Dermis blood vessel endothelial cell (primary cell): ENCODE data around the gene FGGY. TPM values are rescaled to one million over a fixed set of nuclear protein-coding genes. Genes with fewer than 3 reads are reported as not detected.

Experiments used
- DNase-seq: peaks from one replicate; pipeline ENCODE4 v3.0.0; 2010
- total RNA-seq: library from RNA; depleted of rRNA; stranded (reverse); fragments of >200 nt; gene quantifications from 2 replicates; pipeline ENCODE4 v1.2.3, GENCODE V29; 2014

Gene FGGY
- total RNA-seq, 1 donor from 2014 or later: 7.3 TPM

DNA sequence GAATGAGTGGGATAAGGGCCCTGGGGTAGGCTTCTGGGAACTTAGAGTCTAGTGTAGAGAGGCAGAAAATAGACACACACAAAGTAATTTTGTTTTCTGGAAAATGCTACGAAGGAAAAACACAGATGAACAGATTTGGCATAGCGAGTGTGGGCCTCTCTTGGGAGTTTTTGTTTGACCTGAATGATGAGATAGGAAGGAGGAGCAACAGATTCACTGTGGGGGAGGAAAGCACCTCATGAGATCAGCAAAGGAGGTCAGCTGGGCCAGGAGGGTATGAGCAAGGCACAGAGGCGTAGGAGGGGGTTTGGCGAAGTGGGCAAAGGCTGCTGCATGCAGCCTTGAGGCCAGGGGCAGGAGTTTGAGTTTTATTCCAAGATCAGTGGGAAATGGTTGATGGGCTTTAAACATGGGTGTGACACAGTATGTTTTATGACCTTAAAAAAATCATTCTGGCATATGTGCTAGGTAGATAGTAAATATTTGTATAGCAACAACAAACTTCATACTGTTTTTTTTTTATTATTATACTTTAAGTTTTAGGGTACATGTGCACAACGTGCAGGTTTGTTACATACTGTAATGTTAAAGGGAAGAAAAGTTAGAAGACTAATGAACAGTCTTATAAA is 57.9 kb downstream of the FGGY start:
- DNase-seq: no peak

DNA sequence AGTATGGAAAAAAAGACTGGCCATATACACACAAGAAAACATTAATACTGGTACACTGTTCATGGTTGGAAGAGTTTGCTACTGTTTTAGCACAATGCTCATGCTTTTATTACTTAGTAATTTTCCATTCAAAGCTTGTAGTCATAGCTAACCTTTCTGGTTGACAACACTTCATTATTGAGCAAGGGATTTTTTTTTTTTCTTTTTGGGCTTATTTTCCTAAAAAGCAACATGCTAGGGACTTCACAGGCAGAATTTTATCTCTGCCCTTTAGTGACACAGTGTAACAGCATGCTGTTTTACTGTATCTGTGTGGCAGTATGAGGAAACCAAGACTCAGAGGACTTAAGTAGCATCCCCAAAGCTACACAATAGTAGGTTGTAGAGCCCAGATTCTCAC is 58.5 kb downstream of the FGGY start:
- no peak for DNase-seq

GRCh38 chr1:59356627-59357026 is 59.7 kb downstream of the FGGY start:
- no peak for DNase-seq

- DNase-seq: no peak
Measured at GRCh38 chr1:59357645-59358320, 60.9 kb downstream of the FGGY start.

DNA sequence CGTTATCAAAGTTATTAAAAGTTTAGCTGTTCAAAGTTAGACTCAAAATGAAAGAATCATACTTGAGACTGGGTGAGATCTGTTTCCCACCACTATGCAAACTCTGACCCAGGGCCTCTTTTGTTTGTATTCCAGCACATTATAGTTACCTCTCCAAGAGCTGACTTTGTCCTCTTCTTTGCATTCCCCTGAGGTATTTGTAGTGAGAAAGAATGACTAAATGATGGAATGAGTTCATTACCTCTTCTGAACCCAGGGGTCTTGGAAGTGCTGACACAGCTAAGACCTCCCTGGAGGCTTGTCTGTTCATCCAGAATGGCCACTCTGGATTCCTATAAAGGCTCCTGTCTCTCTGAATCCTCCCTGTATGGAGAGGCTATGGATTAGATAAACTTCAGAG is 62.4 kb downstream of the FGGY start:
- no peak for DNase-seq

GRCh38 chr1:59360170-59360569 is 63.3 kb downstream of the FGGY start:
- no peak for DNase-seq

- no peak for DNase-seq
Measured at GRCh38 chr1:59360729-59361128, 63.8 kb downstream of the FGGY start.

DNA sequence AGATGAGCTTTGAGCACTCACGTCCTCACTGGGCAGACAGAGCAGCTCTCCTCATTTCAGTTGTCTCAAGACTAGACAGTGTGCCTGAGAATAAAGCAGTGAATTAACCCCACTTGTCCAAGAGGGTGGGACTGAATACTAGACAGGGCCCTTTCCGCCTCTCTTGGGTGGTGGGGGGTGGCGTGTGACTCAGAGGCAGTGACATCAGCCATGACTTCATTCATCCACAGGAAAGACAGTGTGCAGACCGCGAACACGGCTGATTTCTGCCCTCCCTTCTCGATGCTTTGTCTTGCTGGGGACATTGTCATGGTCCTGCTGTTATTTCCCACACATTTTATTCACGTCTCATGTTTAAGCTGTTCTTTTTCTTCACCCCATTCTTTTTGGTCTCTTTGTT is 64.9 kb downstream of the FGGY start:
- DNase-seq: peak; percentile 13

DNA sequence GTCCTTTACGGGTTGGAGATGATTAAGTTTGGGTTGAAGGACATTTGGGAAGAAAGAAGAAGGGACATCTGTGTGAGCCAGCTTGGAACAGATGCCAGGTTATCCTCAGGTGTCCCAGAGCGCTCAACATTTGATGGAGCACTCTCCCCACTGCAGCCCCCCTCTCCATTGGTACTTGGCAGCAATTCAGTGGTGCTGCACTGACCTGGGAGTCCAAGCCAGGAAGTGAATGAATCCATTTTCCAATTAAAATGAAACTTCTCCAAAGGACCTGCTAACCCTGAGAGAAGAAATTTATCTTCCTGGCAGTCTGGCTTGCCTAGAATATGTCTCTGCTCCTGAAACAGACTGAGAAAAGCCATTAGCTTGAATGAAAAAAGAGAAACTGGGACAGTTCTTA is 67.1 kb downstream of the FGGY start:
- no peak for DNase-seq

- no peak for DNase-seq
Measured at GRCh38 chr1:59366346-59366745, 69.5 kb downstream of the FGGY start.

- DNase-seq: no peak
Measured at GRCh38 chr1:59367301-59368007, 70.6 kb downstream of the FGGY start.

DNA sequence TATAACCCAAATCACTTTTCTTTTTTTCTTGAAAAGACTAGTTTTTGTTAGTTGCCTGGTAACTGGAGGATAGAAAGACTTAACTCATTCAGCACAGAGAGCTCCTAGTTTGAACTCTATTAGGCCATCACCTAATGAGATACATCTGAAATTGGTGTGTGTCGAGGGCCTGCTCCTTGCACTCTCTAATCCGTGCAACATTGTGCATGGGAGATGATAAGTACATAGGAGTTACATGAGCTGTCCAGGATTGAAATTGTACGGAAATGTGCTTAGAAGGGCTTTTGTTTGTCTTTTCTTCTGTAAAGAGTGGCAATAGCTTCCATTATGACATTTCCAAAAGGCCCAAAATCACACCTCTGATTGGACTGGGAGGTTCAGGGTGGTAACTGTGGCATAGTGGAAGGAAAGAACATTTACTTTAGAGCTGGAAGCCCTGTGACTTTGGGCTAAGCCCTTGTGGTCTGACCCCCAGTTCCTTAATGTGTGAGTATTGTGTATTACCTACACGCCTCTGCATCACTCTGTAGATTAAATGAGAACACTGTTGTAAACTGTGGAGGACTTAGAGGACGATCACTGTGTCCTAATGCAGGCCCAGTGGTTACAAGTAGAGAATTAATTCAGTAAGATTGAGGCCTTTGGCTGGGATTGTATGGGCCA is 71.2 kb downstream of the FGGY start:
- no peak for DNase-seq

- peak; percentile 29 for DNase-seq
Measured at GRCh38 chr1:59375321-59376220, 78.7 kb downstream of the FGGY start.

DNA sequence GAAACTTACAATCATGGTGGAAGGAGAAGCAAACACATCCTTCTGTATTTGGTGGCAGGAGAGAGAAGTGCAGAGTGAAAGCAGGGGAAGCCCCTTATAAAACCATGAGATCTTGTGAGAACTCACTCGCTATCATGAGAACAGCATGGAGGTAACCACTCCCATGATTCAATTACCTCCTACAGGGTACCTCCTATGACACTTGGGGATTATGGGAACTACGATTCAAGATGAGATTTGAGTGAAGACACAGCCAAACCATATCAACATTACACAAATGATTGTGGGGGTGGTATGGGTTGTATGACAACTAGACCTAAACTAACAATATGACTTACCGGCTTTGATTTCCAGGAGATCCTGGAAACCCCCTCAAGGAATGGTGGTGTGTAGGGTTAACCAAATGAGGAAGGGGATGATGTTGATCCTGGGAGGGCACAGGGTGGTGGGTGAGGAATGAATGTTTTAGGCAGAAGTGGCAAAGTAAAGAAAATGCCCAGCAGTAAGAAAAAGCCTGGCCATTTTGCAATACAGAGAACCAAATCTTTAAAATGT is 80.5 kb downstream of the FGGY start:
- no peak for DNase-seq

- DNase-seq: no peak
Measured at GRCh38 chr1:59378621-59379370, 81.9 kb downstream of the FGGY start.

GRCh38 chr1:59379371-59379728 is 82.5 kb downstream of the FGGY start:
- no peak for DNase-seq

DNA sequence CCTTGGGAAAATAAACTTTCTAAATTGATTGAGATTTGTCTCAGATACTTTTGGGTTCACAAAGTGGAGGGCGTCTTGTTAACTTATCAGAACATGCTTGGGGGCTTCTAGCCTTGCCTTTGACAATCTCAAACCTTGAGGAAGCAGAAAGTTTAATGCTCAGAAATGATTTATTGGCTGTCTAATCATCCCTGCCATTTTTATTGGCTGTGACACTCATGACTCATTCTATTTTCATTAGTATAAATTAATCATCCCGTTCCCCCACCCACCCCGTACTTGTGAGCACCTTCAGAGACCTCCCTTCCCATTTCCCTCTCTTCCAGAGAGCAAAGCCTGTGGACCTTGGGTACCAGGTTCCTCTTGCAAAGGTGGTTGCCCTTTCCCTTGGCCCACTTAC is 87.1 kb downstream of the FGGY start:
- no peak for DNase-seq

- DNase-seq: no peak
Measured at GRCh38 chr1:59384443-59384842, 87.5 kb downstream of the FGGY start.

DNA sequence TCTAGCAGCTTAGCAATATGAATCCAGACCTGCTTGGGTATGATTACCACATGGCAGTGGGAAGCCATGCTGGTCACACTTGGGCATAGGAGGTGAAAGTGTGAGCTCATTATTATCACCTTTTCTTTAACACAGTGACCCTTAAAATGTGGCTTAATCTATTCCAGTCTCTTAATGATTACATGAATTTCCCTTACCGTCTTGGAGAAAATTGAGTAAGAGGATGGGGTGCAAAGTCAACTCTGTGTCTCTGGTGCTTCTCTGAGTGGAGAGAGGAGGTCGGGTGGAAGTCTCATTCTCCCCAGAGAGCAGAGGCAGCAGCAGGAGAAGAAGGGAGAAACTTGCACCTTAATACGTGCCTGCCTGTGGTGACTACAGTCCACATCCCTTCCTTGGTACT is 91.3 kb downstream of the FGGY start:
- DNase-seq: no peak

- no peak for DNase-seq
Measured at GRCh38 chr1:59389847-59390246, 93.0 kb downstream of the FGGY start.

DNA sequence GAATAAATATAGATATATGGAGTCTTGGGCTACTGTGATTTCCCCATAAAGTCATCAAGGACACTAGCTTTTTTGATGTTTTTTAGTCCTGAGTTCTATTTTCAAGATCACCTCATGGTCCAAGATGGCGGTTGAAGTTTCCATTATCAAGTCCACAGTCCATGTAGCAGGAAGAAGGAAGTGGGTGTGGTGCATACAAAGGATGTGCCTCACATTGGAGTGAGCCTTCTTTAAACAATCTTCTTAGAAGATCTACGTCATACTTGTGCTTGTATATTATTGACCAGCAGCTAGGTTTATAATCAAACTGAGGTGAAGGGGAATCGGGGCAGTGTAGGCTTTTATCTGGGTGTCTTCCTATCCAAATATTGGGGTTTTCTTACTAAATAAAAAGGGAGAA is 93.4 kb downstream of the FGGY start:
- no peak for DNase-seq
